GM21825 (cell line): ENCODE measurements around the gene SORCS1.

Experiments used
- ATAC-seq: cut with Tn5 transposase; IDR thresholded peaks from one replicate; pipeline ENCODE4 v1.9.1; 2021; ENCODE audit warnings: mild to moderate bottlenecking, moderate library complexity; ENCODE audit not compliant: unreplicated experiment

The SORCS1 gene

DNA sequence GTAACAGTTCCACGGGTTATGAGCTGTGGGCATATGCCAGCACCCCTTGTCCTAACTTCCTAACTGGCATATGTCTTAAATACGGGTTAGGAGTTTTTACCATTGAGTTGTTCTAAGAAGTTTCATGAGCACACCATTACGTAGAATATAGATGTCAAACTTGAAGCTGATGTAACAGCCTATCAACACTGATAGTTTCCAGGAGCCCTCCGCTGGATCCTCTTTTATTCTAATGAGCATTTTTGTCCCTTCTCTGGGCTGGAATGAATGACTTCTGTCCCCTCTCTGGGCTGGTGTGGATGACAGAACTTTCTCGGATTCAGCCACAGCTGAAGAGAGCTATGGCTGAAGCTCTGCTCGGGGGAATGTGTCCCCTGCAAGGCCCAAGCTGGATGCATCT is 256.3 kb downstream of the SORCS1 start:
- no peak for ATAC-seq

DNA sequence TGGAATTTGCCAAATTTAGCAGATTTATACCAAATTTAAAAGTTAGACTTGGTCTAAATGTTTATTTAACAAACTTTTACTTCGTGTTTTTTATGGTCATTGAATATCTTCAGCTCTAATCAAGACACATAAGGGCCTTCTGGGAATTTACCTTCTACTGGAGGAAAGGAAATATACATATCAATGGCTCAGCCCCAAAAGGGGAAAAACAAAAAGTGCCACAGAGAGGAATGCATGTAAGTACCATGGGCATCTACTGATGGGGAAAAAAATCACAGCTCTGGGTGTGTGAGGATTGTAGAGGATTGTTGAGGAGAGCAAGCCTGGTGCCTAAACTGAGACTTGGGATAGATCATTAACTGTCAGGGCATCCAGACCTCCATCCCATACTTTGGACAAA is 260.3 kb downstream of the SORCS1 start:
- no peak for ATAC-seq

DNA sequence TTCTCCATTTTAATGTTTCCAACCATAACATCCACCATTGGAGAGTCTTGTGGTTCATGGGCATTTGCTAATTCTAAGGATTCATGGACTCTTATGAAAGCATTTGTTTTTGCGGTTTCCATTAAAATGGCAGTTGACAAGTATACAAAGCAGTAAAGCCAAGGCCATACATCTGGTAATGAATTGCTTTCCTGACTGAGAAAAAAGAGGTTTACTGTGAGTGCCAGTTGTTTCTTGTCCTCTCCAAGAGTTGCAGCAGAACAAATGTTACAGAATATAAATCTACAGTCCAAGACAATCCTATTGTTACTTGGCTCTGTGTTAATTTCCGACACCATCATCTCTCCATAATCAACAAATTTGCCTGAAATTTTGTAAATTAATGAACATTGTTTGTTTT is 261.3 kb downstream of the SORCS1 start:
- ATAC-seq = no peak

DNA sequence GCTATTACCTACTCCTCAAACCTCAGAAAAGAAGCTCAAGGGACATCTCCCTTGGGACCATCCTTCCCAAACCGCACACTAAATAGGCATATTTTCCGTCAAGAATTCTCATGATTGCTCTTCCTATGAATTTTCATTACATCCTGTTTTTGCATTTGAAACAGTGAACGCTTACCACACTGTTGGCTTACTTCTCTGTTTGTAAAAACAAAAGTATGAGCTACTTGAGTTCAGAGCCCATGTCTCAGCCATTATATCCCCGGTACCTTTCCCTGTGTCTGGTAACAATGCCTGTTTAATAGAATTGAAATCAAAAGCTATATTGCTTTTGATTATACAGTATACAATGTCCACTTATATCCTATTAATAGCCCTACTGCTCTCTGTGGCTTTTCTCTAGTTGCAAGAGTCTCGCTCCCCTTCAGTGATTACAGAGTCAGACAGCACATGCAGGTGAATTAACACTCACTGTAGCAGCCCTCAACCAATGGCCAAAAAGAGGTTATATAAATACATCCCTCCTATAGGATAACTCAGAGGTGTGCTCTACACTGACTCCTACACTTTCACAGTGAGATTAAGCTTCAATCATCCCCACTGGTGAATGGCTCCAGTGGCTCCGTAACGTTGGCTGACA is 264.4 kb downstream of the SORCS1 start:
- no peak for ATAC-seq

GRCh38 chr10:106898446-106898845 is 266.1 kb downstream of the SORCS1 start:
- ATAC-seq = no peak

DNA sequence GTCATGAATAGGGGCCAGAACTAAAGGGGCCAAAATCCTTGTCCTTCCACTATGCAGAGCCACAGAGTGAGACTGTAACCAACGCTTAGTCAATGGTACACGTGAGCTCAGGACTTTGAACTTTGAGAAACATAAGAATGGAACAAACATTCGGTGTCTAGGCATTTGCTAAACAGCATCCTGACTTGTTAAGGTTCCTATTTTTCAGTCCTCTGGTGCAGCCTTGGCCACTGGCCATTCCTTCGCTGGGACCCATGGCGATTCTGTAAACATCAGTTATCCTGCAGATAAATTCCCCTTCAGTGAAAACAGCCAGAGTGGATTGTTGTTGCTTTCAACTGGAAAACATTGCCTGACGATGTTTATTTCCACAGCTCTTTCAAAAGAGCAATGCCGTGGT is 266.8 kb downstream of the SORCS1 start:
- ATAC-seq = no peak

- ATAC-seq = no peak
Observed at GRCh38 chr10:106894692-106895091, 269.8 kb downstream of the SORCS1 start.

- no peak for ATAC-seq
Observed at GRCh38 chr10:106877574-106877973, 286.9 kb downstream of the SORCS1 start.

DNA sequence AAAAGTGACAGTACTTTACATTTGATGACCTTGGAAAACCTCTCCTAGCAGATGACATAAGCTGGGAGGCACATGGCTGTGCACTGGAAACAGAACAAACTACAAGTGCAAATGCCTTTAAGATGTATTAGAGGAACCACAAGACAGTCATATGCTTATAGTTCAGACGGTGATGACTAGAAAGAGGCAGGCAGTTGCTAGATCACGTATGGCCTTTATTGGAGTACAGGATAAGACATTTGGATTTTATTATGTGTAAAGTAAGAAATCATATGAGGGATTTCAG is 290.0 kb downstream of the SORCS1 start:
- ATAC-seq = no peak

DNA sequence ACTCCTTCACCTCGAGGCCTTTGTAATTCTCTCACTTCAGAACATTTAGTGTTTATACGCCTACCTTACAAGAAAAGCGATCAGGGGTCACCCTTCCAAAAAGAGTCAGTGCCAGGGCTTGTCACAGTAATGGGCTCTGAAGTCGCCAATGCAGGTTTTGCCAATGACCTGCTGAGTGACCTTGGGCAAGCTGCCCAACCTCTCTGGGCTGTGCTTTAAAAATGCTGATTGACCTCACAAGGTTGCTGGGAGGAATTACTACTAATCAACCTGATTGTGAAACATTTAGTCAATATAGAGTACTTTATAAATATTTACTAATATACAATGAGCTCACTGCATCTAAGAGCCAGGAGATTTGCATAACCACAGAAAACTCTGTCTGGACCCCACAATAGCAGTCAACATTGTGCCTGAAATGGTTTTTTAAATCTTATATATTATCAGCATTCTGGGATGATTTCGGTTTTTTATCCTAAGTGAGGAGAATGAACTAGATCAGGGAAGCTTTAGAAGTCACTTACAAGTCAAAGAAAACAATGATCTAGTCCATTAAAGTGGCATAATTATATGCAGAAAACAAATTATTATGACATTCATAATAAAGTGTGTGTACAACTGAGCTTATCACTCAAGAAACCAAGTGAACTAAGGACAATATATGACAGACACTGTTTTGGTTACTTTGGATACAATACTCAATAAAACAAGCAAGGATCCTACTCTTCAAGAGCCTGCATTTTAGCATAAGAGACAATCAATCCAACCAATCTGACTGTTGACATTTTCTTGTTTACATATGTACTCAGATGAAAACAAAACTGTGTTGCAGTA is 290.5 kb downstream of the SORCS1 start:
- ATAC-seq = no peak

DNA sequence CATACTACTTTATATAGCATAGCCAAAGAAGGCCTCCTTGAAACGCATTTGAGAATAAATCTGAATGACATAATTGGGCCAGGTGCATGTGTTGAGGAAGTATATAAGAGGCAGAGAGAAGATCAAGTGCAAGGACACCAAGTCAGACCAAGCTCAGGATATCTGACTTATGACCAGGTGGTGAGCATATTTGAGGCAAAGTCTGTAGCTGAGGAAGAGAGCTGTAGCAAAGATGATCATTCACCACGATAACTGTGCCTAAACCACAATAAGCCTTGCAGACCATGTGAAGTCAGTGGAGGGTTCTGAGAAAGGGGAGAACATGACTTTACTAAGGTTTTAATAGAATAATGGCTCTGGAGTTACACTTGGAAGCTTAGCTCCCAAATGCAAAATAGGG is 292.3 kb downstream of the SORCS1 start:
- no peak for ATAC-seq

GRCh38 chr10:106866244-106866845 is 298.2 kb downstream of the SORCS1 start:
- ATAC-seq = no peak

DNA sequence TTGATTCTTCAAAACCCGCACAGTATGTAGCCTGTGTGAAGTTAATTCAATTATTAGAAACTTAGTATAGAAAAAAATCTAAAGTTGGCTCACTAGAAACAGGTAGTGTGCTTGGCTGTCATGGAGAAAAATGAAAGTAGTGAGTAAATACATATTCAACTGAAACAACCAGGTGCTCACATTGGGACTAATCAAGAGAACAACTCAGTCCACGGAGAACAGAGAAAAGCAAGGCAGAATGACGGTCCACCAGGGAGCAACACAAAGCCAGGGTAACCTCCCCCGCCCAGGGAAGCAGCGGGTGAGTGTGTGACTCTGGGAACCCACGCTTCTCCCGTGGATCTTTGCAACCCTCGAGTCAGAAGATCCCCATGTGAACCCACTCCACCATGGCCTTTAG is 300.5 kb downstream of the SORCS1 start:
- no peak for ATAC-seq

- no peak for ATAC-seq
Observed at GRCh38 chr10:106863549-106863948, 301.0 kb downstream of the SORCS1 start.

DNA sequence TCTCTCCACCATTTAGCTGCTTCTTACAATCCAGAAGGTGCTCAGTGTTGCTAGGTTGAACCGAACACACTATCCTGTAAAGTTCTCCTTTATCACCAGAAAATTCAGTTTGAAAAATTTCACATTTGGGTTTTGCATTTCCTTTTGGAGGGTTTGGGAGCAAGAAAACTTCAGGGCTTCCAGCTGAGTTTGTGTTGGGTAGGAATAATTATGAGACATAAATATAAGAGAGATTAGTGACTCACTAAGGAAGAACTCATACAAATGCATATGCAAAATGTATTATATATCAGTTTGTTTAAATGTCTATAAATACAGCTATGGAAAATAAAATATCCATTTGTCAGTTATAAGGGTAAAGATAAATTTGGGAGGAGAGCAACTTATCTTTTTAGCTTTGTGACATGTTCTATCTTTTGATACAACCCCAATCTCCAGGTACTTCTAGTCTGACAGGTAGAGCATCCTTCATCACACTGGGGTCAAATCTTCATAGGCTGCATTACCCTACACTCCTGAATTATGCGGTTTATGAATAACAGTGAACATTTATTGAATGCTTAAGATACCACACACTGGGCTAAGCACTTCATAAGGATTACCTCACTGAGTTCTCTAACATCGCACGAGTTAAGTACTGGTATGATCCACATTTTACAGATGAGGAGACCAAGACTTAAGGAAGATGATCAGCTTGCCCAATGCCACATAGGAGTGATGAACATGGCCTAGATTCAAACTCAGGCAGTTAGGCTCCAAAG is 304.4 kb downstream of the SORCS1 start:
- ATAC-seq = no peak

DNA sequence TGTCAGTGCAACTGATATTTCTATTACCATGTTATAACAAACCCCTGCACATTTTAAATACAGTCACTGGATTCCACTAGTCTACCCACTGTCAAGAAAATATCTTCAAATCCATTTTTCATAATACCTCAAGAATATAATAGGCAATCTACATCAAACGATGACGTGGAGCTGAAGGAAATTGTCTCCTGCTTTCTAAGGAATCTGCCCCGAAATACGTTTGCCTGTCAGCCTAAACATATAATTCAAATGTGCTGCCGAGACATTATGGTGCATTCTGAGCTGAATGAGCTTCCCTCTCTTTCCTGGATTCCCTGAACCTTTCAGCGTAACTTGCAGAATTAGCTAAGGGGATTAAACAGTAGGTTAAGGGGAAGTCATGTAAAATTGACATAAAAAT is 306.8 kb downstream of the SORCS1 start:
- no peak for ATAC-seq

GRCh38 chr10:106857213-106857612 is 307.3 kb downstream of the SORCS1 start:
- no peak for ATAC-seq

DNA sequence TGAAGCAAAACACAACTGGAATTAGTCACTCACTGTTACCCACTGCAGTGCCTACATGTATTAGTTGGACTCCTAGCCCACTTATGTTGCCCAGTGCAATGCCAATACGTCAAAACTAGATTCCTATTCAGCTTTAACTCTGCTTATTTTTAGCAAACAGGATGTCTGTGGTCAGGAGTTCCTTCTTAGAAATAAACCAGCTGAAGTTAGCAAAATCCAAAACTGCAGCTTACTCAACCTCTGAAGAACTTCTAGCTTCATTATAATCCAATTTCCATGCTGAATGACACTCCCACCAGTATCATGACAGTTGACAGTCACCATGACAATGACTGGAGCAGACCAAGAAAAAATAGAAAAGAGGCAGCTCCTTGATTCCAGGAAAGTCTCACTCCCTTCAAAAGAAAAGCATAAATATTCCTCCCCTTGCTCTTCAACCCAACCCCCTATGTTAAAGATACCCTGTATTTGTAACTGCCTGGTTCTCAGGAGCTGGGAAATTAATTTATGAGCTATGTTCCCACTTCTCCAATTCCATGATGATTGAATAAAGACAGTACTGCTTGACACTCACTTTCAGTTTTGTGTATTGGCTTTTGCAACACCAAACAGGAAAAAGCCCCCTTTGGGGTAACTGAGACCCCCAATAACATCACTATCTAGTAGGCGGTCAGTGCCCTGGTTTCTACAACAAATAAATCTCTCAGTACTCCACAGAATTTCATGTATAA is 327.4 kb downstream of the SORCS1 start:
- ATAC-seq = peak; percentile 99

DNA sequence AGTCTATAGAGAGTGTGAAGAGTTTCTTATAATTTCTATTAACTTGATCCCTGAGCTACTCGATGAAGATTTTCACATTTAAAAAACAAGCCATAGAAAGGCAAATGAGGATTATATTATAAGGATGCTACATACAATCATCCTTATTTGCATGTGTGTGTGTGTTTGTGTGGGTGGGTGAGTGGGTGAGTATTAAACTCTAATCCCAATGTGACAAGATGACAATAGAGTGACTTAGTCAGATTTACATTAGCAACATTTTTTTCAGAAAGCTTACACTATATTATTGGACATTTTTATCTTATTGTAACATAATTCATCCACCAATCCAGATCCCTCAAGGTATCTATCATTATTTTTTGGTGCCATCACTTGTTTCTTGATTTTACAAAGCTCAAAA is 331.7 kb downstream of the SORCS1 start:
- ATAC-seq = no peak

DNA sequence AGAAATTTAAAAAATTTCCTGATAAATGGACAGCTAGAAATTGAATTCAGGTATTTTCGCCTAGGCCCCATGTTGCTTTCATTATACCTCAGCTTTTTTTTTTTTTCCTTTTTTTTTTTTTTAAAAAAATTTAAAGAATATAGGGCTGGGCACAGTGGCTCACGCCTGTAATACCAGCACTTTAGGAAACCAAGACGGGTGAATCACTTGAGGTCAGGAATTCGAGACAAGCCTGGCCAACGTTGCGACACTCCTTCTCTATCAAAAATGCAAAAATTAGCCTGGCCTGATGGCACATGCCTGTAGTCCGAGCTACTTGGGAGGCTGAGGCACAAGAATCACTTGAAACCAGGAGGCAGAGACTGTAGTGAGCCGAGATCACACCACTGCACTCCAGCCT is 334.0 kb downstream of the SORCS1 start:
- no peak for ATAC-seq

DNA sequence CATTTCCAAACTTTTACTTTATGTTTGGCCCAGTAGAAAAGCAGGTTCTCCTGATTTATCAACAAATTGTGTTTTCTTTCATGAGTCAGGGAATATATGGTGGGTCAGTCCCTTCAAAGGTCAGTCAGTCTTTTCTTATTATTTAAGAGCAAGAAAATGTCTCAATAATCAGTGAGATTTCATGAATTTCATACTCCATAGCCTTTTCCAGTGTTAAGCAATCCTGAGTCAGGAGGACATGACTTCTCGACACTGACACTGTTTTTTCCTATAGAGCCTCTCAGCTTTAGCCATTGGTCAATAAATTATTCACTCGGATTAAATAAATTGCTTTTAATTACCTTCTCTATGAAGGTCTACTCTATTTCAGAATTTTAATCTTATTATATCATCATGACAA is 334.5 kb downstream of the SORCS1 start:
- no peak for ATAC-seq
